ENCODE results near the gene PABPN1. TPM values are rescaled to one million over a fixed set of nuclear protein-coding genes. Genes with fewer than 3 reads are reported as not detected.

PABPN1 gene
- total and polyA plus RNA-seq, 9 of the 15 experiments (the other 6 are each of a cell fraction or from before 2014, with no cell fraction given): 32.6 to 388 (median 178) TPM

DNA sequence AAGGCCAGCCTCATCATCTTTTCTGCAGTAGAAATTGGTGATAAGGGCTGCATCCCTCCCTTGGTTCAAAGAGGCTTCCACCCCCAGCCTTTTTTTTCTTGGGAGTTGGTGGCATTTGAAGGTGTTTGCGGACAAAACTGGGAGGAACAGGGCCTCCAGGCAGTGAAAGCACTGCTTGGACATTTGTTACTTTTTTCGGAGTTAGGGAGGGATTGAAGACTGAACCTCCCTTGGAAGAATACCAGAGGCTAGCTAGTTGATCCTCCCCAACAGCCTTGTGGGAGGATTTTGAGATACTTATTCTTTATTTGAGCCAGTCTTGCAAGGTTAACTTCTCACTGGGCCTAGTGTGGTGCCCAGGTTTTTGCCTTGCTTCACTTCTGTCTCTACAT, 3.2 kb downstream of the PABPN1 start:
- ChIA-PET CTCF (ENCODE audit: low intra/inter-chr PET ratio) (no interaction called here), POLR2A (interaction anchor here (0.6 kb wide), 1 partner anchor 22 kb away, joined by 4 read pairs; no protein-coding TSS in a partner anchor)
- ATAC-seq (no peak), FAIRE-seq (no peak), DNase-seq (ENCODE audit: extremely low read depth in 1 of 4, low spot score in 3 of 4) (peak in 1 of 4 experiments; percentile 4)
- in situ Hi-C loops (cut with MboI) (no loop called here), intact Hi-C loops (cut with micrococcal nuclease) (loop anchor here (10.0 kb wide), 2 partner anchors 130 to 230 kb away; partner anchors contain the start of genes THTPA and ZFHX2)
- Histone ChIP-seq H3K9me1 (ENCODE audit: control insufficient read depth, insufficient read depth, low read length) (no peaks in the 10 kb centered on the region), H3K9ac (ENCODE audit: insufficient read depth in 1 of 2, low read depth in 2 of 2, low read length in 2 of 2) (no peak overlapping the region), H3K4me3 (no peak overlapping the region), H3K27ac (ENCODE audit: extremely low read depth, low read depth, low read length) (no peak overlapping the region), H3K9me3 (replicated peaks; ENCODE audit: control insufficient read depth, insufficient read depth, low read depth, low read length) (no peaks in the 10 kb centered on the region), H3K79me2 (ENCODE audit: control insufficient read depth, insufficient read depth, low read length) (peaks cover 34% of the 10 kb centered on the region), H3K27me3 (ENCODE audit: control insufficient read depth in 2 of 2, insufficient read depth in 2 of 2, low read length in 2 of 2) (no peaks in the 10 kb centered on the region), H2AFZ (ENCODE audit: low read depth, low read length) (no peak overlapping the region), H3K4me1 (replicated peaks in 1 of 2; ENCODE audit: control insufficient read depth in 2 of 2, insufficient read depth in 2 of 2, low read length in 2 of 2) (peaks cover 11 to 17% of the 10 kb centered on the region in 2 experiments; a peak in 4 of 5 replicates), H4K20me1 (replicated peaks; ENCODE audit: control insufficient read depth, insufficient read depth, low read length) (no peaks in the 10 kb centered on the region; the same call in 1 of the 2 replicates), H3K4me2 (ENCODE audit: insufficient read depth, low read length) (no peak overlapping the region), H3K36me3 (ENCODE audit: control insufficient read depth, insufficient read depth, low read length) (peaks cover 55% of the 10 kb centered on the region; the same call in 2 of the 3 replicates)
- WGBS (ENCODE audit: insufficient coverage, low coverage, missing lambda C conversion rate): 95% methylated on average over 2 of the region's 2 CpGs
- TF ChIP-seq ZNF165 (CRISPR knock-in tag; IDR thresholded peaks at IDR 0.05; ENCODE audit: borderline replicate concordance) (no peak), PCBP1 (IDR thresholded peaks at IDR 0.05; ENCODE audit: low read depth, low read length, poor library complexity, severe bottlenecking) (no peak), RBFOX2 (IDR thresholded peaks at IDR 0.05; ENCODE audit: low read depth, low read length) (peak; percentile 21; the same call in 1 of the 2 replicates)
- BruUV-seq (replicated peaks): no TSS peak

DNA sequence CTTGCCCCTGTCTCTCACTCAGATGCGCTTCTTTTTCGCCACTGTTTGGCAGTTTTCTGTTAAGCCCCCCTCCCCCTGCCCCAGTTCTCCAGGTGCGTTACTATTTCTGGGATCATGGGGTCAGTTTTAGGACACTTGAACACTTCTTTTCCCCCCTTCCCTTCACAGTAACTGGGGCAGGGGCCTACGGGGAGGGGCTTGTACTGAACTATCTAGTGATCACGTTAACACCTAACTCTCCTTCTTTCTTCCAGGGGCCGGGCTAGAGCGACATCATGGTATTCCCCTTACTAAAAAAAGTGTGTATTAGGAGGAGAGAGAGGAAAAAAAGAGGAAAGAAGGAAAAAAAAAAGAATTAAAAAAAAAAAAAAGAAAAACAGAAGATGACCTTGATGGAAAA, 3.7 kb downstream of the PABPN1 start:
- ATAC-seq (no peak), DNase-seq (ENCODE audit: extremely low read depth in 1 of 4, low spot score in 3 of 4) (no peak), FAIRE-seq (no peak)
- ChIA-PET CTCF (ENCODE audit: low intra/inter-chr PET ratio) (no interaction called here), POLR2A (no interaction called here)
- no peaks in the 10 kb centered on the region for H3K9me3 ChIP-seq (replicated peaks; ENCODE audit: control insufficient read depth, insufficient read depth, low read depth, low read length)
- in situ Hi-C loops (cut with MboI) (no loop called here), intact Hi-C loops (cut with micrococcal nuclease) (loop anchor here (5.0 to 10.0 kb wide), 3 partner anchors 130 to 558 kb away; partner anchors contain the start of genes OXA1L, THTPA and ZFHX2)
- H3K4me3 ChIP-seq: no peak overlapping the region
- no peak overlapping the region for H3K4me2 ChIP-seq (ENCODE audit: insufficient read depth, low read length)
- no peak overlapping the region for H3K27ac ChIP-seq (ENCODE audit: extremely low read depth, low read depth, low read length)
- no peak for TF ChIP-seq ZNF124 (CRISPR knock-in tag; IDR thresholded peaks at IDR 0.05)
- no peak for TF ChIP-seq ZNF57 (CRISPR knock-in tag; IDR thresholded peaks at IDR 0.05)
- no peak for TF ChIP-seq ZNF146 (CRISPR knock-in tag; IDR thresholded peaks at IDR 0.05; ENCODE audit: unreplicated experiment)
- TF ChIP-seq CHCHD3 (CRISPR knock-in tag; IDR thresholded peaks at IDR 0.05): no peak
- no peak for TF ChIP-seq GATAD2B (IDR thresholded peaks at IDR 0.05; ENCODE audit: borderline replicate concordance)
- no peak for TF ChIP-seq STAT5B (CRISPR knock-in tag; IDR thresholded peaks at IDR 0.05)
- no peak for TF ChIP-seq POLR2B (IDR thresholded peaks at IDR 0.05; ENCODE audit: low read depth, partially characterized antibody)
- TF ChIP-seq, protein P1, sequence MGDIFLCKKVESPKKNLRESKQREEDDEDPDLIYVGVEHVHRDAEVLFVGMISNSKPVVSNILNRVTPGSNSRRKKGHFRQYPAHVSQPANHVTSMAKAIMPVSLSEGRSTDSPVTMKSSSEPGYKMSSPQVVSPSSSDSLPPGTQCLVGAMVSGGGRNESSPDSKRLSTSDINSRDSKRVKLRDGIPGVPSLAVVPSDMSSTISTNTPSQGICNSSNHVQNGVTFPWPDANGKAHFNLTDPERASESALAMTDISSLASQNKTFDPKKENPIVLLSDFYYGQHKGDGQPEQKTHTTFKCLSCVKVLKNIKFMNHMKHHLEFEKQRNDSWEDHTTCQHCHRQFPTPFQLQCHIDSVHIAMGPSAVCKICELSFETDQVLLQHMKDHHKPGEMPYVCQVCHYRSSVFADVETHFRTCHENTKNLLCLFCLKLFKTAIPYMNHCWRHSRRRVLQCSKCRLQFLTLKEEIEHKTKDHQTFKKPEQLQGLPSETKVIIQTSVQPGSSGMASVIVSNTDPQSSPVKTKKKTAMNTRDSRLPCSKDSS (IDR thresholded peaks at IDR 0.05; ENCODE audit: low read depth, partially characterized antibody): no peak
- H3K79me2 ChIP-seq (ENCODE audit: control insufficient read depth, insufficient read depth, low read length): peaks cover 33% of the 10 kb centered on the region
- BruUV-seq (replicated peaks): no TSS peak
- H3K9me1 ChIP-seq (ENCODE audit: control insufficient read depth, insufficient read depth, low read length): no peaks in the 10 kb centered on the region
- peaks cover 10 to 15% of the 10 kb centered on the region in 2 experiments; a peak in 4 of 5 replicates for H3K4me1 ChIP-seq (replicated peaks in 1 of 2; ENCODE audit: control insufficient read depth in 2 of 2, insufficient read depth in 2 of 2, low read length in 2 of 2)
- H3K36me3 ChIP-seq (ENCODE audit: control insufficient read depth, insufficient read depth, low read length): peaks cover 49% of the 10 kb centered on the region; the same call in 2 of the 3 replicates
- H3K9ac ChIP-seq (ENCODE audit: insufficient read depth in 1 of 2, low read depth in 2 of 2, low read length in 2 of 2): no peak overlapping the region
- no peaks in the 10 kb centered on the region for H3K27me3 ChIP-seq (ENCODE audit: control insufficient read depth in 2 of 2, insufficient read depth in 2 of 2, low read length in 2 of 2)
- no peak overlapping the region for H2AFZ ChIP-seq (ENCODE audit: low read depth, low read length)
- H4K20me1 ChIP-seq (replicated peaks; ENCODE audit: control insufficient read depth, insufficient read depth, low read length): no peaks in the 10 kb centered on the region; the same call in 1 of the 2 replicates
- 80% methylated on average over 4 of the region's 7 CpGs for WGBS (ENCODE audit: insufficient coverage, low coverage, missing lambda C conversion rate)

Measured in K562 (cell line).